ENCODE measurements around the gene IDUA.

IDUA gene

DNA sequence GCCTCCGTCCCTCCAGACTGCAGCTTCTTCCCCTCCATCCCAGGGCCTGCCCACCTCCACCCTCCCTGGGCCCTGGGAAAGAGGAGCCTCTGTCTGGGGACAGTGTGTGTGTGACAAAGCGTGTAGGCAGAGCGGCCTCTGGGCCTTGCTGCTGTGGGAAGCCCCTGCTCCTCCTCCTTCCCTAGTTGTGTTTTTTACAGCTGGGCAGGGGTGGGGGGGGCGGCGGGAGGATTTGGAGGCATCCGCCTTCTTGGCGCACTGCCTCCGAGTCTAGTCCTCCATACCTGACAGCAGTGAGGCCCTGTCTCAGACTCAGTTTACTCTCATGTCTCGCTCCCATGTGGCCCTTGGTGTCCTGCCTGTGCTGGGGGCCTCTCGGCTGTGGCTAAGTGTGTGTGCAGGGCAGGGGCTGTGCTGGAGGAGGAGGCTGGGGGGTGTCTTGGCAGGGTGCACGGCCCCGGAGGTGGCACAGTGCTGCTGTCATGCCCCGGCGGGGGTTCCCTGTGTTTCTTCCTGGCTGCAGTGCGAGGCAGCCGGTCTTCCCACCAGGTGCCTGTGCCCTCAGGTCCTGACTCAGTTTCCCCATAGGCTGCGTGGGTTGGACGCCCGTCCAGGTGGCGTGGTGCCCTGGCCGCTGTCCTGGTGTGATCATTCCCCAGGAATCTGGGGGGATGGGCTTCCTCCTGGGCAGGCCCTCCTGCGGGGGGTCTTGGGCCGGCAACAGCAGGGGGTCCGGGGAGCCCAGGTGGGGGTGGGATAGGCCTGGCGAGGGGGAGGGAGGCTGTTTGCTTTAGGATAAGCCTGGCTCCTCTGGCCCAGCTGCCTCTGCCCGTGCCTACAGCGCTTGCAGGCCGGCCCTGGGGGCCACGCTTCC, 31.5 kb downstream of the IDUA start:
- DNase-seq = no peak

DNA sequence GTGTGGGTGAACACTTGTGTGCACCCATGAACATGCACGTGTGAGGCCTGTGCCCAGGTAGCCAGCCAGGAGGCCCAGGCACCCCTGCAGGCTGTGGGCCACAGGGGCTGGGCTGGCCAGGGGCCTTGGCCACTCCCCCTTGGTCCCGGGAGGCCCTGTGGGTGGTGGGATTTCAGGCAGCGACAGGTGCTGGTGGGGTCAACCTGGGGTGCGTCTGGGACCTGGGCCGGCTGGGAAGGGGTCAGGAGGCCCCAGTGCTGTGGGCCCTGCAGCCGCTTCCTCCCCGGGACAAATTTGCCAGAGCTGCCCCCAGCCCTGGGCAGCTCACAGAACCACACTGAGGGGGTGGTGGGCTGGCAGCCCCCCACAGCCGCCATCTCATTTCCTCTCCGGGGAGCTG, 32.5 kb downstream of the IDUA start:
- no peak for DNase-seq

DNA sequence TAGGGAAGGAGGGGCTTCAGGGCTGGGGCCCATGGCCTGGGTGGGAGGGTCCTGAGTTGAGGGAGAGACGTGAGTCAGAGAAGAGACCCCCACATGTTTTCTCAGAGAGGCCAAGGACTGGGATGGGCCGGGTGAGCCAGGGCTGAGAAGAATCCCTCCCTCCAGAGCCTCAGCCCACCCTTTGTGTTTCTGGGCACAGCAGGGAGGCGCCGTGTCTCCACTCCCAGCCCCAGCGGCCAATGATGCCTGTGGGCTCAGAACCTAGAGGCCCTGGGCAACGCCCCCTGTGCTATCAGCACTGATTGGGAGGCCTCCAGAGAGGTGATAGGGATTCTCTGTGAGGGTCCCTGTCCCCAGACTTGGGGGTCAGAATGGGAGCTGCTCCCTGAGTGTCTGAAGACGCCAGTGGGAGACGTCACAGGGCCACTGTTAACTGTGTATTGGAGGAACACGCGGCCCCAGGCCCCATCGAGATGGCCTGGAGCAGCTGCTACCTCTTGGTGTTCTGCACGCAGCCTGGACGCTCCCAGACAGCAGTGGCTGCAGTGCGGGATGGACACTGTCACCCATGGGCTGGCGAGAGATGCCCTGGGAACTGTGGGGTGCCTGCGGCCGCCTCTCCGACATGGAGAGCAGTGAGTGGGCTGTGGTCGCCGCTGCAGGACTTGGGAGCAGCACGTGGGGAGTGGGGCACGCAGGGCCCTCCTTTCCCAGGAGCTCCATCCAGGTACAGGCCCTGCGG, 33.1 kb downstream of the IDUA start:
- no peak for DNase-seq

DNA sequence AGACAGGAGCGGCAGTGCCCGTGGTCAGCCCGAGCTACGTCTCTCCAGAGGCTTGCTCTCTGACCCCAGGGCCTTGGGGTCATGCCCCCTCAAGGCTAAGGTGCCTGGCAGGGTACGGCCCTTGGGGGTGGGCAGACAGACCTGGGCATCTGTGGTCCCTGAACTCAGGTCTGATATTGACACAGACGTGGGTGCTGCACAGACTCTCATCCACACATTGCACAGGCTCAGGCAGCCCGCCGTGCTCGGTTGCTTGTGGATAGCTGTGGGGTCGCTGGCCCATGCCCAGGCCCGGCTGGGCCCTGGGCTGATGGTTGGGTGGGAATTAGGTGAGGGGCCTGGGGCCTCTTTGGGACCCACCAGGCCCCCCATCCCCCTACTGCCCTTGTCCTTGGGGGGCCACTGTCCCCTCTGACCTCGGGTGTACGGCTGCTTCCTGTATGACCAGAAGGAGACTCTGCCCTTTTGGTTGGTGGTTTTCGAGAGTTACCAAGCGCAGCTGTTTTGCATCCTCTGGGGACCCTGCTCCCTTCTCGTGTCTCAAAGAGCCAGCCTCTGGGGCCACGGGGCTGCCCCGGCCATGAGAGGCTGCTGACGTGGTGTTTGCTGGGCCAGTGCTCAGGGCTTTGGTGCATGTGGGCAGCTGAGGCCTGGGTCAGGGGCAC, 34.7 kb downstream of the IDUA start:
- DNase-seq = no peak

DNA sequence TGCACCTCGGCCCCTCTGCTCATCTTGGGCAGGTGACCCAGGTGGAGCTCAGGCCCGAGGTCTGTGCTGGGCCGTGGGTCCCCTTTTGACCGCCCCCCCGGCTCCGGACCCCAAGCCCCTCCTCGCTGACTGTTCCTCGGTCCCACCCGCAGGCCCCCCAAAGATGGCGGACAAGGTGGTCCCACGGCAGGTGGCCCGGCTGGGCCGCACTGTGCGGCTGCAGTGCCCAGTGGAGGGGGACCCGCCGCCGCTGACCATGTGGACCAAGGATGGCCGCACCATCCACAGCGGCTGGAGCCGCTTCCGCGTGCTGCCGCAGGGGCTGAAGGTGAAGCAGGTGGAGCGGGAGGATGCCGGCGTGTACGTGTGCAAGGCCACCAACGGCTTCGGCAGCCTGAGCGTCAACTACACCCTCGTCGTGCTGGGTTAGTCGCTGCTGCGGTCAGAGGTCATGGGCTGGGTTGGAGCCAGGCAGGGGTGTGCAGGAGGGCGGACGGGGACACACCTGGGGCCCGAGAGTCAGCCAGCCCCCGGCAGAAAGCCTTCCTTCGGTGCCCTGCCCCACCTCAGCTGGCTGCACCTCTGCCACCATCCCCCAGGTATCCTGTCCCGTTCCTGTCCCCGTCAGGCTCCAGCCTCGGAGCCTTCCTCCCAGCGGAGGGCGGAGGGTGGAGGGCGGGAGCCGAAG, 35.4 kb downstream of the IDUA start:
- DNase-seq = no peak

- DNase-seq = no peak
These were observed 35.9 kb downstream of the IDUA start for GRCh38 chr4:1022739-1023066.

DNA sequence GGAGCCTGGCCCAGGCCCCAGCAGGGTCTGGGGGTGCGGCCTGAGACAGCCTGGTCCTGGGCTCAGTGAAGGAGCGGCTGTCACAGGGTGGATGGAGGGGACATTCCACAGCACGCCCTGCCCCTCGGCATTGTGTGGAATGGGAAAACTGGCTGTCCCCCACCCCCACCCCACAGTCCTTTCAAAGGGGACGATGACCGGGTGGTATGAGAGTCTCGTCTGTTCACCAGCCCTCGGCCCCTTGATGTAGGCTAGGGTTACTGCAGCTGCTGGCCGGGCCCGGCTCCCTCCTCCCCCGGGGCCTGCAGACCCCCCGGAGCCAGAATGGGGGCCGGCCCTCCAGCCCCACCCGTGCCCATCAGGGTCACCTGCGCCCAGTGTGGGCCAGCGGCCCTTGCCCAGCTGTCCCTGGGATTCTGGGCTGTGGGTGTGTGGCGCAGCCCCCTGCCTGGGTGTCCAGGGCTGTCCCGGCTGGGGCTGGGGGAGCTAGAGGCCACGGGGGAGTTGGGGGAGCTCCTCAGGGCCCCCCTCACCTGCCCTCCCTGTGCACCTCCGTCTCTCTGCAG, 36.3 kb downstream of the IDUA start:
- no peak for DNase-seq

- no peak for DNase-seq
These were observed 37.3 kb downstream of the IDUA start for GRCh38 chr4:1023895-1024740.

- no peak for DNase-seq
These were observed 38.2 kb downstream of the IDUA start for GRCh38 chr4:1024882-1025545.

DNA sequence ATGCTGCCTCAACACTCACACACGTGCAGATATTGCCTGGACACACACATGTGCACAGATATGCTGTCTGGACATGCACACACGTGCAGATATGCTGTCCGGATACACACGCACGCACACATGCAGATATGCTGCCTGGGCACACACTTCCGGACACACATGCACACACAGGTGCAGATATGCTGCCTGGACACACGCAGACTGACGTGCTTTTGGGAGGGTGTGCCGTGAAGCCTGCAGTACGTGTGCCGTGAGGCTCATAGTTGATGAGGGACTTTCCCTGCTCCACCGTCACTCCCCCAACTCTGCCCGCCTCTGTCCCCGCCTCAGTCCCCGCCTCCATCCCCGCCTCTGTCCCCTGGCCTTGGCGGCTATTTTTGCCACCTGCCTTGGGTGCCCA, 39.3 kb downstream of the IDUA start:
- DNase-seq = peak; percentile 43

DNA sequence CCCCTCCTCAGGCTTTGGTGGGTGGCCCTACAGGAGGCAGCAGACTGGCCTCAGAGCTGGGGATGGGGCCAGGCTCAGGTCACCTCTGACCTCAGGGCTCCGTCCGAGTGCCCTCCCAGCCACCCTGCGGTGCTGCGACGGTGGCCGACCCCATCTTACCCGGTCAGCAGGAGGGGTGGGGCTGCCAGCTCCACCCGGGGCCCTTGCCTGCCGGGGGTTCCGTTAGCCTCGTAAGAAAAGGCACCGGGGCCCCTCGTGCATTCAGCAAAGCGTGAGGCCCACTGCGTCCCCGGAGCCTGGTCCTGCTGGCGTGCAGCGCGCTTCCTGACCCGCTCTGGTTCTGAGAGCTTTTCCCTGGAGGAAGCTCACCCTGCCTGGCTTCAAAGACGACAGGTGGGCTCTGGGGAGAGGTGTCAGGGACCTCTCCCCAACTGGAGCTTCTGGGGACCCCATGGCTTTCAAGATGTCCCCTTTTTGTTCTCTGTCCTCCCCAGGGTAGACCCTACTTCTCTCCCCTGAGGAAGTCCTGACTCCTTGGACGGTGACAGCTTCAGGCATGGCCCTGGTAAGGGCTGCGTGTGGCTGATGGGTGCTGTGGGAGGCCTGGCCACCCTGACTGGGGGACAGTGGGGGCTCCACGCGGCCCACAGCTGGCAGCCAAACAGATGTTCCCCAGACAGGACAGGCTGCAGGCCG, 40.5 kb downstream of the IDUA start:
- no peak for DNase-seq

DNA sequence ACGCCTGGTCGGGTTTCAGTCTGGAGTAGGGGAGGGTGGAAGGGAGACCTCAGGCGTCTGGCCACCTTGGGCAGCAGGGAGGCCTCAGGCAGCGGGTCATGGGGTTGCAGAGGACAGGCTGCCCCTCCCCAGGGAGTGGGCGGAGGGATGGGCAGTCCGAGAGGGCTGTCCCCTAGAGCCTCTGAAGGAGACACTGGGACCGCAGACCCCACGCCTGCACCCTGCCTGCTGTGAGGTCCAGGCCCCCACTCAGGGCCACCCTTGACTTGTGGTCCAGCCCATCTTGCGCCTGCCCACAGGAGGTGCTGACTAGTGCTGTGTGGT, 41.0 kb downstream of the IDUA start:
- DNase-seq = no peak

- no peak for DNase-seq
These were observed 41.9 kb downstream of the IDUA start for GRCh38 chr4:1028574-1029220.

DNA sequence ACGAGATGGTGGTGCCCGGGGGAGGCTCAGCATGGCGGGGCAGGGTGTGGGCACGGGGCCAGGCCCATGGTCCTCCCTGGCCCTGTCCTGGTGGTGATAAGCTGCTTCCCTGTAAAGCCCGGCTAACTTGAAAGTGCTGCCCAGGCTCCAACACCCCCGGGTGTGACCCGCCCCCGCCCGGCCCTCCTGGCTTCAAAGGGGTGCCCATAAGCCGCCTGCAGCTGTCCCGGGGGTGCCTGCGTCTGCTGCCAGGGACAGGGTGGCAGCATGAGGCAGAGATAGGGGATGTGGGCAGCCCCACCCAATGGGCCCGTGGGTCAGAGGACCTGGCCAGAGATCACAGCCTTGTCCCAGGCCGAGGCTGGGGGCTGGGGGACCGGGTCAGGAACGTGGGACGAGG, 42.7 kb downstream of the IDUA start:
- no peak for DNase-seq

DNA sequence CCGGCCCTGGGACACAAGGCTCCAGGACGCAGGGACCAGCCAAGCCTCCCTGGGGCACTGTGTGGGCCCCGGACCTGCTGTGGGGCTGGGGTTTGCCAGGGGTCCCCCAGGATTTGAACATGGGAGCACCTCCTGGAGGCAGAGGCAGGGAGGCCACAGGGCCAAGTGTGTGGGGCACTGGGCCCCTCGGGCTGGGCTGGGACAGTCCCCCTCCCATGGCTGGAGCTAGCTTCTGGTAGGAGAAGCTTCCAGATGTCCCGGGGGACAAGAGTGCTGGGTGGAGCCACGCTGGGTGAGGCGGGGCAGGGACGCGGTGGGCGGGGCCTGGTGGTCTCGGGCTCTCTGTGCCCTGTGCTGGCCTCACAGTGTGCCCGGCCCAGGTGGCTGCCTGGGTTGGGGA, 43.2 kb downstream of the IDUA start:
- no peak for DNase-seq

DNA sequence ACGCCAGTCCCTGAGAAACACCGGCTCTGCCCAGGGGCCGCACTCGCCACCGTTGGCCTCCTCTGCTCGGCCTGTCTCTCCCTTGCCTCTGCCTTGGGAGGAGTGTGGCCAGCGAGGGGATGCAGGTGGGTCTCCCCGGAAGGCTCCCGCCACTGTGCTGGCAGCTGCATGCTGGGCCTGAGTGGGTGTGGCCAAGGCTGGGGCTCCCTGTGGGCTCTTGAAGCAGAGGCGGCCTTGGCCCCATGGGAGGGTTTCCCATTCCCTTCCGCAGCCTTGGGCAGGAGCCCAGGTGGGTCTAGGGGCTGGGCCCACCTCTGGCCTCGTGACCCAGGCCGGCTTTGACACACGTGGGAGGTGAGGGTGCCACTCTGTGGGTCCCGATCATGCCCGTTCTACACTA, 43.7 kb downstream of the IDUA start:
- DNase-seq = no peak

DNA sequence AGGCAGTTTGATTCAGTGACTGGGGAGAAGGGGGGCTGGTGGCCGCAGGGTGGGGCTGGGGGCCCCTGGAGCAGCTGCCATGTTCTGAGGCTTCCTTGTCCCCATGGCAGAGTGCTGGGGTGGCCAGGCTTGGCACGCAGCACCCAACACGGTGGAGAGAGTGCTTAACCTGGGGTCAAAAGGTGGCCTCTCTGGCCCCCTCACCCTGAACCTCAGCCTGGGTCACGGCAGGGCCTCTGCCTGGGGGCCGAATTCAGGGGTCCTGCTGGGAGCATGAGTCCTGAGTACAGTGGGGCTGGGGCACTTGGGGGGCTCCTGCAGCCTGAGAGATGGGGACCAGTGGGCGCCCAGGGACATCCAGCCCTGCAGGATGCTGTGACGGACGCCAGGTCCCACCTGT, 44.5 kb downstream of the IDUA start:
- no peak for DNase-seq

DNA sequence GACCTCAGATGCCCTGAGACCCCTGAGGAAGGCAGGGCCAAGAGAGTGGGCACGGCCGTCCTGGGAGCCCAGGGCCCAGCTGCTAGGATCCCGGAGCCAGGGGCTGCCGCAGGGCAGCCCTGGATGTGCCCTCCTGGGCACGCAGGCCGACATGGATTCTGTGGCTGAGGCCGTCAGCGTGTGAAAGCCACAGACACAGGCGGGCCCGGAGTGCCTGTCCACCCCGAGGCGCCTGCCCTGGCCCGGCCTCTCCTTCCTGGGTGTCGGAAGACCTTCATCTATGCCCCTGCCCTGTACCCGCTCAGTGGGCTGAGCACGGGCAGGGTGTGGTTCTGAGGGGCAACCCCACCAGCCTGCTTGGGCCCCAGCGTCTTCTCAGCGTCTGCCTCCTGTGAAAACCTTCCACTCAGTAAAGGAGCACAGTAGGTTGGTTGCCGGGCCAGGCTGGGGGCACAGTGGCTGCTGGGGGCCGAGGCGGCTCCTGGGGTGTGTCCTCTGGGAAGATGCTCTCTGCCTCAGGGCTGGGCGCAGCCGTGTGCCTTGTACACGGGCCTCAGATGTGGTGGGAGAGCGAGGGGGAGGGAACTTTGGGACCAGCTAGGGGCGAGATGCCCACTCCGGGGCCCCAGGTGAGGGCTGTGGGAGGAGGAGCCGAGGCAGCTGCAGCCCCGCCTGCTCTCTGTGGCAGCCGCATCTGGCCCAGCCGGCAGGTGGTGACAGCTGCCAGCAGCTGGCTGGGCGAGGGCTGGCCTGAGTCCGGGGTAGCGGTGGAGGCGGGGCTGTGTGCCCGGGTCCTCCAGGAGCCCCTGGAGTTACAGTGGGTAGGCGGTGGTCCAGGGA, 45.3 kb downstream of the IDUA start:
- DNase-seq = no peak

DNA sequence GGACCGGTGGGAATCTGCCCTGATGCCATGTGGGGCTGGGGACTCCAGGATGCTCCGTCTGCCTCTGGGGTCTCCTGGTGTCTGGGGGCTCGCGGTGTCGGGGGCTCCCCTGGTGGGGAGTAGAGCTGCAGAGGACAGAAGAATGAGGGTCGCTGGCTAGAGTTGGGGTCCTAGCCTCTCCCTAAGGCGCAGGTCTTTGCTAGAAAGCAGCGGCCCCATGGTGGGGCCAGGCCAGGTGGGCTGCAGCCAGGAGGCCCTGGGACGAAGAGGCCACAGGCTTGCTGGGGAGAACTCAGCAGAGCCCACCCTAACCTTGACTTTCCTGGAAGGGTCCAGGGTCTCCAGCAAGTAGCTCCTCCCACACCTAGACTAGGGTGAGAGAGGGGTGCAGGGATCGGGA, 46.0 kb downstream of the IDUA start:
- DNase-seq = no peak

Measured in stimulated activated CD4-positive, alpha-beta T cell treated with anti-CD3 and anti-CD28 coated beads, Interleukin-4, amount 100 ng/mL, for 1 hour (primary cell).